IPS-NIHi11 (cell line): Measurements from ENCODE around the gene KLHL34.

Source experiments
- DNase-seq: peaks from one replicate; pipeline ENCODE4 v3.0.0; 2012; ENCODE audit warnings: mixed read lengths, low spot score

Gene KLHL34

GRCh38 chrX:21655901-21656586, 2.1 kb downstream of the KLHL34 start:
- DNase-seq = no peak

DNA sequence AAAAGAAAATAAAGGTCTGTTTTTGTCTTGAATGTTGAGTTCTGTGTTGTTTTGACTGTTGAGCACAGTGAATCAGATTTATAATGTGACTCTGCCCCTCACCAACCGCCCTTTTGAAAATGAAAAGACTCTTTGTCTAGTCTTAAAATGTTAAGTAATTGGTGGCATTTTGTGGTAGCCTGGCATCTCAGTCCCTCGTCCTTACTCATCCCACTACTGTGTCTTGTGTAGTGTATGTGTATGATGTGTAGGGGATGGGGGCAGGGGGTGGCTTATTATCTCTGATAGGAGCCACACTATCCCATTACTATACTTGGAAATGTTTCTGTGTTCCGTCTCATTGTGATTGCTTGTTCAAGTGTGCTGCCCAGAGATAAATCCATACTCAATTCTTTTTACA, 12.2 kb downstream of the KLHL34 start:
- no peak for DNase-seq

- no peak for DNase-seq
Observed at GRCh38 chrX:21645431-21645830, 12.7 kb downstream of the KLHL34 start.

DNA sequence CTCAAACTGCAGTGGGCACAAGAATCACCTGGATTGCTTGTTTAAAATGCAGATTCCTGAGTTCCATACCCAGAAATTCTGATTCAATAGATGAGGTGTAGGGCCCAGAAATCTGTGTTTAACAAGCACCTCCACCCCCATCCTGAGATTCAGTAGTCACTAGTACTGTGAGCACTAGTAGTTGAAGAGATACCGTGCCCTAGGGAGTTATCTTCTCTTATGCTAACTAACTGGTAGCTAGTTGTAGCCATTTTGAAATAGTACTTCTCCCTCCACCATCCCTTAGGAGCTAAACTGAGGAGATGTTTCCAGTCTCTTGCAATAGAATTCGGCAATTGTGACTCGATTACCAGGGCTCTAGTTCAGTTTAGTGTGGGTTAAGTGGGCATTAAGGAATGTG, 18.4 kb downstream of the KLHL34 start:
- DNase-seq = peak; percentile 4

- no peak for DNase-seq
Observed at GRCh38 chrX:21638311-21638710, 19.8 kb downstream of the KLHL34 start.

GRCh38 chrX:21632027-21632426, 26.1 kb downstream of the KLHL34 start:
- DNase-seq = no peak

DNA sequence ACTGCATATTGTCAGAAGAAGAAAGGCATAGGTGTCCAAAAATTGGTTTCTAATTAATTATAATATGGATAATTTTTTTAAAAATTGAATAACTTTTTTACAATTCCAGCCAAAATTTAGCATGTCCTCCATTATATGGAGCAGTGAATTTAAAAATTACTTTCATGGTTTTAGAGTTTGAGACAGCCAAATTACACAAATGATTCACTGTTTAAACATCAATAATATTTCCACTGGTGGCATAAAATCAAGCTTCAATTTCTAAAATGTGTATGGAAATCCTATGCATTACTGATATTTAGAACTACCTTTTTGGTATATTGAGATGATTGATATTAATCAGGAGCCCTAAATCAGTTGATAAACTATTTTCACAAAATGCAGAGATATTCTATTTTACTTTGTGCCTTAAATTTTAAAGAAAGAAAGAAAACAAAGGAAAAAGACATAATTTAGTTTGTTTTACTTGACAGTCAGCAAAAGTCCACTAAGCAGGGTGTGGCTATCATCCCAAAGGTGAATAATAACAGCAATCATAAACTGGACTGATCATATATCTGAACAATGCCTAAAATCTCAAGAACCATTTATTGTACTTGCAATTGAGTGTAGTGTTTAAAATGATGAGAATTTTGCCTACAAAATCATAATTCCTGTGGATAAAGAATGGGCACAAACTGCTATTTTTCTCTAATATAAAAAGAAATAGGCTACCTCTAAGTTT, 34.2 kb downstream of the KLHL34 start:
- no peak for DNase-seq

- no peak for DNase-seq
Observed at GRCh38 chrX:21620234-21620633, 37.9 kb downstream of the KLHL34 start.

DNA sequence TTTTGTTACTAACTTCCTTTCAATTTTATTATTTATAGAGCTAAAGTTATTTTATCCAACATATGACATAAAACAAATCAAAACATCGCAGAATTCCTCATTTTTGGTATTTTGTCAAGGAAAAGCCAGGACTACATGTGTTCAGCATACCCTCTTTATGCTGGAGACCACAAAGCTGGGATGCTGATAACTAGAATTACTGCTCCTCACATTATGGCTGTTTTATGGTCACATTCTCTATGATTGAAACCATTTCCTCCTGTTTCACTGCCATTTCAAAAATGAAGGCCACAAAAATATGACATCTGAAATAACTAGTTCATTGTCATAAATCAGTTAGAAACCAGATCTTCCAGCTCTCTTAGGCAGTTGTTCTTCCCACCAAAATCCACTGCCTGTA, 41.7 kb downstream of the KLHL34 start:
- no peak for DNase-seq

GRCh38 chrX:21612154-21612553, 46.0 kb downstream of the KLHL34 start:
- DNase-seq = no peak

- no peak for DNase-seq
Observed at GRCh38 chrX:21610168-21610567, 48.0 kb downstream of the KLHL34 start.

DNA sequence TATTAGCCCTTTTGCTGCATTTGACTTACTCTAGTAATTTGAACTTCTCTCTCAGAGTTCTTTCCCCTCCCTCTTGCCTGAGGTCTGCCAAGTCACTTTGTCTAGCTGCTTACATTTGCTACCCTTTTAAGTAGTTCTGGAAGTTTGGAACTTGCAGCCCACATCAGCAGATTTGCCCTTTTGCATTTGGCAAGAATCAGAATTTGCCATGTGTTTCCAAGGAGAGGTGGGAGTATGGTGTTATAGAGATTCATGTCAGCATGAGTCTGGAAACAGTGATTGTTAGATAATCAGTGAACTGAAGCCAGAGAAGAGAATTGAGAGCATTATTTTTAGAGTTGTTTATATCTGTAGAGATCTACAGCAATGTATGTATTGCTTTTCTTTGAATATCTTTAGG, 52.1 kb downstream of the KLHL34 start:
- DNase-seq = no peak
